ENCODE measurements around the gene FAM89B. TPM values are rescaled to one million over a fixed set of nuclear protein-coding genes. Genes with fewer than 3 reads are reported as not detected.

The FAM89B gene
- total and polyA plus RNA-seq, 2 of the 8 experiments (the other 6 are each of a cell fraction or from before 2014, with no cell fraction given): 15.8 to 32.4 TPM

GRCh38 chr11:65537620-65538231, 34.6 kb upstream of the FAM89B start:
- Histone ChIP-seq H2BK120ac (replicated peaks; ENCODE audit: low read depth, low read length) (no peak overlapping the region), H3K9me3 (ENCODE audit: insufficient read depth in 2 of 2, low read depth in 1 of 2, low read length in 1 of 2) (no peaks in the 10 kb centered on the region), H2BK5ac (ENCODE audit: low read depth, low read length) (no peak overlapping the region), H4K20me1 (replicated peaks in 1 of 2; ENCODE audit: control insufficient read depth in 1 of 2, insufficient read depth in 2 of 2, low read length in 2 of 2) (peaks cover 3 to 15% of the 10 kb centered on the region in 2 experiments), H3K27me3 (replicated peaks in 1 of 4; ENCODE audit: control insufficient read depth in 3 of 4, extremely low read depth in 1 of 4, insufficient read depth in 3 of 4, low read length in 3 of 4) (peaks cover 0 to 24% (median 13%) of the 10 kb centered on the region in 4 experiments; a peak in 6 of 7 replicates), H3K4me1 (replicated peaks in 1 of 4; ENCODE audit: control insufficient read depth in 3 of 4, insufficient read depth in 4 of 4, low read length in 3 of 4) (peaks cover 0 to 9% (median 1%) of the 10 kb centered on the region in 4 experiments; a peak in 5 of 7 replicates), H3K4me2 (ENCODE audit: insufficient read depth in 1 of 2, low read depth in 2 of 2, low read length in 2 of 2) (no peak overlapping the region), H3K23me2 (ENCODE audit: low read depth, low read length) (peaks cover 16% of the 10 kb centered on the region), H2BK20ac (ENCODE audit: low read length) (no peak overlapping the region), H4K91ac (replicated peaks; ENCODE audit: insufficient read length, low read length) (no peak overlapping the region), H3K79me1 (ENCODE audit: low read depth, low read length) (no peaks in the 10 kb centered on the region), H3K14ac (ENCODE audit: insufficient read length) (no peak overlapping the region), H3K79me2 (ENCODE audit: control insufficient read depth in 1 of 2, insufficient read depth in 2 of 2, low read length in 2 of 2) (no peaks in the 10 kb centered on the region), H3K4ac (replicated peaks; ENCODE audit: insufficient read length, low read depth, low read length) (no peak overlapping the region), H3K9ac (replicated peaks in 1 of 4; ENCODE audit: extremely low read depth in 1 of 4, low read depth in 3 of 4, low read length in 3 of 4) (no peak overlapping the region), H2BK15ac (ENCODE audit: low read length) (no peak overlapping the region), H3K56ac (replicated peaks; ENCODE audit: insufficient read length, low read depth, low read length) (no peak overlapping the region), H3K36me3 (ENCODE audit: control insufficient read depth in 2 of 4, insufficient read depth in 4 of 4, low read length in 3 of 4) (peaks cover 2 to 7% (median 4%) of the 10 kb centered on the region in 4 experiments; a peak in 6 of 8 replicates), H3K27ac (ENCODE audit: low read depth, low read length) (no peak overlapping the region), H4K8ac (ENCODE audit: extremely low read depth, insufficient read depth, low read length) (peak overlapping the region; percentile 75; the same call in 1 of the 2 replicates), H4K5ac (ENCODE audit: insufficient read length, low read depth, low read length) (no peak overlapping the region), H2AFZ (ENCODE audit: low read length) (no peak overlapping the region), H2BK12ac (ENCODE audit: low read depth, low read length) (no peak overlapping the region), H3K4me3 (ENCODE audit: extremely low read depth in 1 of 4, insufficient read depth in 2 of 4, low read depth in 3 of 4, low read length in 4 of 4) (no peak overlapping the region), H3K23ac (ENCODE audit: insufficient read length) (no peak overlapping the region), H2AK5ac (ENCODE audit: low read depth, low read length) (no peak overlapping the region), H3K18ac (ENCODE audit: extremely low read depth, low read length) (no peak overlapping the region)
- CTCF ChIA-PET (ENCODE audit: partially characterized antibody): interaction anchor here (0.5 to 6.4 kb wide), 7 partner anchors 9 to 826 kb away, joined by 3 to 108 read pairs (median 3); partner anchors contain the start of gene SCYL1
- DNase-seq (ENCODE audit: low read depth in 1 of 2, low spot score in 2 of 2) (no peak), FAIRE-seq (no peak)
- 94% methylated on average over 18 of the region's 18 CpGs; no CpG with 5 or more reads in 1 of the 2 experiments for WGBS, 2 experiments (ENCODE audit: extremely low coverage in 1 of 2, insufficient coverage in 1 of 2, insufficient read length in 1 of 2, insufficient replicate concordance in 2 of 2, low coverage in 1 of 2, low lambda C conversion rate in 2 of 2, missing lambda C conversion rate in 1 of 2)
- TF ChIP-seq CTCF (IDR thresholded peaks at IDR 0.05; ENCODE audit: control extremely low read depth in 1 of 3, insufficient read depth in 1 of 3, low read depth in 1 of 3, low read length in 3 of 3) (no peak), KDM5A (IDR thresholded peaks at IDR 0.05; ENCODE audit: low read length) (no peak), BCL11A (IDR thresholded peaks at IDR 0.05; ENCODE audit: low read depth in 2 of 2, low read length in 2 of 2) (no peak), JUN (IDR thresholded peaks at IDR 0.05; ENCODE audit: low read depth, low read length) (no peak), SUZ12 (IDR thresholded peaks at IDR 0.05; ENCODE audit: low read length) (no peak), CHD2 (IDR thresholded peaks at IDR 0.05; ENCODE audit: low read length) (no peak), SIX5 (IDR thresholded peaks at IDR 0.05; ENCODE audit: low read depth, low read length) (no peak), POLR2A (IDR thresholded peaks at IDR 0.05; ENCODE audit: control extremely low read depth in 1 of 2, low read depth in 2 of 2, low read length in 2 of 2) (no peak)
- POLR2A ChIA-PET (ENCODE audit: partially characterized antibody): interaction anchor here (0.7 to 5.2 kb wide), 8 partner anchors 10 to 69 kb away, joined by 3 to 62 read pairs (median 8); partner anchors contain the start of genes FAM89B and SCYL1

Measured in H1 (cell line).